ENCODE measurements around the gene PLAC1. TPM values are rescaled to one million over a fixed set of nuclear protein-coding genes. Genes with fewer than 3 reads are reported as not detected.

PLAC1 gene
- total RNA-seq, 1 experiment from 2014 or later = 2.6 TPM

GRCh38 chrX:134570899-134571298, 87.4 kb downstream of the PLAC1 start:
- CTCF ChIA-PET = interaction anchor here (0.7 kb wide), 1 partner anchor 59 kb away, joined by 3 read pairs; no protein-coding TSS in a partner anchor
- Histone ChIP-seq H3K79me2 (ENCODE audit: low read length) (no peaks in the 10 kb centered on the region), H3K9ac (ENCODE audit: low read length) (no peak overlapping the region), H2AFZ (ENCODE audit: low read length) (no peak overlapping the region), H3K4me3 (ENCODE audit: low read length) (no peak overlapping the region), H3K4me2 (ENCODE audit: low read length) (0 out of 2 replicates have a peak overlapping the region, but pooled peaks have one; percentile 2), H3K27me3 (ENCODE audit: low read length) (no peaks in the 10 kb centered on the region), H3K36me3 (ENCODE audit: low read depth, low read length) (no peaks in the 10 kb centered on the region), H4K20me1 (ENCODE audit: low read length) (no peaks in the 10 kb centered on the region), H3K4me1 (ENCODE audit: insufficient read depth, low read length) (peaks cover 64% of the 10 kb centered on the region), H3K9me2 (replicated peaks; ENCODE audit: low read length) (no peaks in the 10 kb centered on the region), H3F3A (ENCODE audit: low read length, unreplicated experiment) (no peaks in the 10 kb centered on the region), H3K9me3 (ENCODE audit: low read length) (no peaks in the 10 kb centered on the region), H3K27ac (ENCODE audit: low read length) (no peak overlapping the region)
- BruUV-seq (replicated peaks) = no TSS peak
- POLR2A ChIA-PET (ENCODE audit: unreplicated experiment) = no interaction called here
- no peak for DNase-seq
- ATAC-seq = no peak
- TF ChIP-seq EZH2 (IDR thresholded peaks at IDR 0.05; ENCODE audit: low read length, unreplicated experiment) = no peak
- no peak for TF ChIP-seq EZH2phosphoT487 (IDR thresholded peaks at IDR 0.05; ENCODE audit: borderline replicate concordance, low read length)
- no peak for TF ChIP-seq CTCF (conservative IDR thresholded peaks at IDR 0.05; ENCODE audit: low read depth, low read length)
- intact Hi-C loops (cut with micrococcal nuclease) = no loop called here

- peaks cover 64% of the 10 kb centered on the region for H3K4me1 ChIP-seq (ENCODE audit: insufficient read depth, low read length)
- ChIA-PET POLR2A (ENCODE audit: unreplicated experiment) (no interaction called here), CTCF (no interaction called here)
- no peak overlapping the region for H3K4me3 ChIP-seq (ENCODE audit: low read length)
- H3F3A ChIP-seq (ENCODE audit: low read length, unreplicated experiment) = no peaks in the 10 kb centered on the region
- H3K9me2 ChIP-seq (replicated peaks; ENCODE audit: low read length) = no peaks in the 10 kb centered on the region
- H3K9me3 ChIP-seq (ENCODE audit: low read length) = no peaks in the 10 kb centered on the region
- H3K4me2 ChIP-seq (ENCODE audit: low read length) = no peak overlapping the region
- no peak overlapping the region for H3K27ac ChIP-seq (ENCODE audit: low read length)
- intact Hi-C loops (cut with micrococcal nuclease) = no loop called here
- H3K79me2 ChIP-seq (ENCODE audit: low read length) = no peaks in the 10 kb centered on the region
- TF ChIP-seq EZH2 (IDR thresholded peaks at IDR 0.05; ENCODE audit: low read length, unreplicated experiment) = no peak
- no peak for TF ChIP-seq EZH2phosphoT487 (IDR thresholded peaks at IDR 0.05; ENCODE audit: borderline replicate concordance, low read length)
- no peak for TF ChIP-seq CTCF (conservative IDR thresholded peaks at IDR 0.05; ENCODE audit: low read depth, low read length)
- no peak overlapping the region for H2AFZ ChIP-seq (ENCODE audit: low read length)
- BruUV-seq (replicated peaks) = no TSS peak
- no peaks in the 10 kb centered on the region for H4K20me1 ChIP-seq (ENCODE audit: low read length)
- H3K9ac ChIP-seq (ENCODE audit: low read length) = no peak overlapping the region
- DNase-seq = no peak
- no peaks in the 10 kb centered on the region for H3K27me3 ChIP-seq (ENCODE audit: low read length)
- no peak for ATAC-seq
- no peaks in the 10 kb centered on the region for H3K36me3 ChIP-seq (ENCODE audit: low read depth, low read length)
Measured at GRCh38 chrX:134570509-134570846, 87.8 kb downstream of the PLAC1 start.

GRCh38 chrX:134569306-134569705, 89.0 kb downstream of the PLAC1 start:
- Histone ChIP-seq H3K27ac (ENCODE audit: low read length) (no peak overlapping the region), H3K4me1 (ENCODE audit: insufficient read depth, low read length) (peaks cover 54% of the 10 kb centered on the region), H3K9me3 (ENCODE audit: low read length) (no peaks in the 10 kb centered on the region), H3F3A (ENCODE audit: low read length, unreplicated experiment) (no peaks in the 10 kb centered on the region), H2AFZ (ENCODE audit: low read length) (no peak overlapping the region), H3K4me3 (ENCODE audit: low read length) (no peak overlapping the region), H3K27me3 (ENCODE audit: low read length) (no peaks in the 10 kb centered on the region), H3K9me2 (replicated peaks; ENCODE audit: low read length) (no peaks in the 10 kb centered on the region), H3K4me2 (ENCODE audit: low read length) (no peak overlapping the region), H3K79me2 (ENCODE audit: low read length) (no peaks in the 10 kb centered on the region), H3K9ac (ENCODE audit: low read length) (no peak overlapping the region), H3K36me3 (ENCODE audit: low read depth, low read length) (no peaks in the 10 kb centered on the region), H4K20me1 (ENCODE audit: low read length) (no peaks in the 10 kb centered on the region)
- ChIA-PET CTCF (no interaction called here), POLR2A (ENCODE audit: unreplicated experiment) (no interaction called here)
- DNase-seq (no peak), ATAC-seq (no peak)
- intact Hi-C loops (cut with micrococcal nuclease) = no loop called here
- no peak for TF ChIP-seq EZH2 (IDR thresholded peaks at IDR 0.05; ENCODE audit: low read length, unreplicated experiment)
- no peak for TF ChIP-seq EZH2phosphoT487 (IDR thresholded peaks at IDR 0.05; ENCODE audit: borderline replicate concordance, low read length)
- no peak for TF ChIP-seq CTCF (conservative IDR thresholded peaks at IDR 0.05; ENCODE audit: low read depth, low read length)
- BruUV-seq (replicated peaks) = no TSS peak
